GM10266 (cell line): ENCODE data around the gene MEI1.
"Not testable (repeated sequence)": the region's sequence is repeated elsewhere in the genome, so short reads cannot be mapped to it uniquely, and the experiment has no call there.

ENCODE experiments used
- DNase-seq: peaks from one replicate; pipeline ENCODE4 v3.0.0; 2012; ENCODE audit errors: extremely low spot score
- CTCF ChIP-seq: IDR thresholded peaks from 2 replicates; pipeline ENCODE4 v1.5.1; 2012; ENCODE audit warnings: mild to moderate bottlenecking, low read depth; ENCODE audit not compliant: control insufficient read depth, insufficient read depth; ENCODE audit errors: missing control alignments

MEI1 gene

GRCh38 chr22:41725510-41726110 lies 26.3 kb downstream of the MEI1 start:
- no peak for TF ChIP-seq CTCF
- DNase-seq = no peak

GRCh38 chr22:41731609-41732008 lies 32.3 kb downstream of the MEI1 start:
- no peak for DNase-seq
- TF ChIP-seq CTCF = no peak

DNA sequence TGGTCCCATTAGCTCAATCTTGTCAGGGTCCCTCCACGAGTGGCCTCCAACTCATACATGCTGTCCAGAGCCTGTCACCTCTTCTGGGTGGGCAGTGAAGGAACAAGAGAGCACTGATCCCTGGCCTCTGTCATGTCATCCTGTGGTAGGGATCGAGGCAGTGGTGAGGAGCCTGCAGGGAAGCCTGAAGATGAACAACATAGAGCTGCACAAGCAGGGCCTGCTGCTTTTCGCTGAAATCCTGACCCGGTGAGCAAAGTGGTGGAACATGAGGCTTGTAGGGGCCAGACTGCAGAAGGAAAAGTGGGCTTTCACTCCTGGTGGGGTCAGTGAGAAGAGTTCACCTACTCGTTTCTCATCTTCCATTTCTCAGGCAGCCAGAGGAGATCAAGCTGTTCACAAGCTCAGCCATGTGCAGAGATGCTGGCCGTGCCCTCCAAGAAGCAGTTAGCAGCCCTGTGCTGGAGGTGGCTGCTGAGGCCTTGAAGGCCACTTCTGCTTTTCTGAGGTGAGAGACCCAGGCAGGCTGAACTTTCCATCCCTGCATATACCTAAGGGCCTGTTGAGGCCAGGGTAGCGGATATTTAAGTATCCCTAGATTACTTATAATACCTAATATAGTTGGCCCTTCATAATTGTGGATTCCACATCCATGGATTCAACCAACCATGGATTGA lies 32.9 kb downstream of the MEI1 start:
- no peak for DNase-seq
- TF ChIP-seq CTCF = no peak

DNA sequence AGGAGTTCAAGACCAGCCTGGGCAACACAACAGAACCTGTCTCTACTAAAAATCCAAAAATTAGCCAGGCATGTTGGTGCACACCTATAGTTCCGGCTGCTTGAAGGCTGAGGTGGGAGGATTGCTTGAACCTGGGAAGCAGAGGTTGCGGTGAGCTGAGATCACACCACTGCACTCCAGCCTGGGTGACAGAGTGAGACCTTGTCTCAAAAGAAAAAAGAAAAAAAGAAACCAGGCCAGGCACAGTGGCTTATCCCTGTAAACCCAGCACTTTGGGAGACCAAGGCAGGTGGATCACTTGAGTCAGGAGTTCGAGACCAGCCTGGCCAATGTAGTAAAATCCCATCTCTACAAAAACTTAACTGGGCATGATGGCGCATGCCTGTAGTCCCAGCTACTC lies 33.9 kb downstream of the MEI1 start:
- DNase-seq = not testable (repeated sequence)

GRCh38 chr22:41739576-41739975 lies 40.3 kb downstream of the MEI1 start:
- TF ChIP-seq CTCF = no peak
- no peak for DNase-seq

DNA sequence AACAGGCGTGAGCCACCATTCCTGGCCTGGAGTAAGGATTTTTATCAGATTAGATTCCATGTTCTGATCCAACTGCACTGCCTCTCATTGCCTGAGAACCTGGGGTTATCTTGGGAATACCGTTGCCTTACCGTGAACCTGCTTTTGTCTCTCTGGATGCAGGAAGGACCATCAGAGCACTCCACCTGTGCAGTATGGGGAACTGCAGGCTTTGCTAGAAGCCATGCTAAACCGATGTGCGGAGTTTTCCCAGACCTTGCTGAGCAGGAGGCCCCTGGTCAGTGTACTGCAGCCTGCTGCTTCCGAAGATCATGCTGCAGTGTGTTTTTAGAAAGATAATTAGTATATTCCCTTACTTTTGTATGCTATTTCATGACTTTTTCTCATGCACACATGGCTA lies 43.6 kb downstream of the MEI1 start:
- no peak for DNase-seq

GRCh38 chr22:41745968-41746367 lies 46.7 kb downstream of the MEI1 start:
- no peak for DNase-seq
- TF ChIP-seq CTCF = no peak

More for the DNA sequence above, 43.6 kb downstream of the MEI1 start:
- no peak for TF ChIP-seq CTCF
